SU-DHL-6 (cell line): Measurements from ENCODE around the gene BICC1.

ENCODE experiments used
- EZH2phosphoT487 ChIP-seq: fragments of 200-600 bp; sonication (generic), shearing (Covaris generic); conservative IDR thresholded peaks from 2 replicates; pipeline ENCODE4 v1.6.1; 2018; ENCODE audit warnings: mild to moderate bottlenecking, antibody characterized with exemption, low read length, moderate library complexity, mixed read lengths
- TF ChIP-seq, protein P1 (sequence below): fragments of 200-600 bp; sonication (generic); IDR thresholded peaks from one replicate; pipeline ENCODE4 v1.5.1; 2017; ENCODE audit warnings: antibody characterized with exemption, mild to moderate bottlenecking, low read length, moderate library complexity; ENCODE audit not compliant: insufficient read depth, poor library complexity, severe bottlenecking

GRCh38 chr10:58674251-58674650, 161.6 kb downstream of the BICC1 start:
- TF ChIP-seq, protein P1, sequence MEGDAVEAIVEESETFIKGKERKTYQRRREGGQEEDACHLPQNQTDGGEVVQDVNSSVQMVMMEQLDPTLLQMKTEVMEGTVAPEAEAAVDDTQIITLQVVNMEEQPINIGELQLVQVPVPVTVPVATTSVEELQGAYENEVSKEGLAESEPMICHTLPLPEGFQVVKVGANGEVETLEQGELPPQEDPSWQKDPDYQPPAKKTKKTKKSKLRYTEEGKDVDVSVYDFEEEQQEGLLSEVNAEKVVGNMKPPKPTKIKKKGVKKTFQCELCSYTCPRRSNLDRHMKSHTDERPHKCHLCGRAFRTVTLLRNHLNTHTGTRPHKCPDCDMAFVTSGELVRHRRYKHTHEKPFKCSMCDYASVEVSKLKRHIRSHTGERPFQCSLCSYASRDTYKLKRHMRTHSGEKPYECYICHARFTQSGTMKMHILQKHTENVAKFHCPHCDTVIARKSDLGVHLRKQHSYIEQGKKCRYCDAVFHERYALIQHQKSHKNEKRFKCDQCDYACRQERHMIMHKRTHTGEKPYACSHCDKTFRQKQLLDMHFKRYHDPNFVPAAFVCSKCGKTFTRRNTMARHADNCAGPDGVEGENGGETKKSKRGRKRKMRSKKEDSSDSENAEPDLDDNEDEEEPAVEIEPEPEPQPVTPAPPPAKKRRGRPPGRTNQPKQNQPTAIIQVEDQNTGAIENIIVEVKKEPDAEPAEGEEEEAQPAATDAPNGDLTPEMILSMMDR, result no peak
- TF ChIP-seq EZH2phosphoT487, result no peak
